NCI-H526 (cell line): ENCODE data around the gene EFCAB9.
A peak's percentile ranks its signal among the peaks of the same experiment; 100 is the strongest.
"Not testable (repeated sequence)": the region's sequence is repeated elsewhere in the genome, so short reads cannot be mapped to it uniquely, and the experiment has no call there.

Source experiments
- DNase-seq, 2 experiments: peaks; one replicate each; lab custom pipeline; 2025; lab: John Stamatoyannopoulos, UW

EFCAB9 gene

DNA sequence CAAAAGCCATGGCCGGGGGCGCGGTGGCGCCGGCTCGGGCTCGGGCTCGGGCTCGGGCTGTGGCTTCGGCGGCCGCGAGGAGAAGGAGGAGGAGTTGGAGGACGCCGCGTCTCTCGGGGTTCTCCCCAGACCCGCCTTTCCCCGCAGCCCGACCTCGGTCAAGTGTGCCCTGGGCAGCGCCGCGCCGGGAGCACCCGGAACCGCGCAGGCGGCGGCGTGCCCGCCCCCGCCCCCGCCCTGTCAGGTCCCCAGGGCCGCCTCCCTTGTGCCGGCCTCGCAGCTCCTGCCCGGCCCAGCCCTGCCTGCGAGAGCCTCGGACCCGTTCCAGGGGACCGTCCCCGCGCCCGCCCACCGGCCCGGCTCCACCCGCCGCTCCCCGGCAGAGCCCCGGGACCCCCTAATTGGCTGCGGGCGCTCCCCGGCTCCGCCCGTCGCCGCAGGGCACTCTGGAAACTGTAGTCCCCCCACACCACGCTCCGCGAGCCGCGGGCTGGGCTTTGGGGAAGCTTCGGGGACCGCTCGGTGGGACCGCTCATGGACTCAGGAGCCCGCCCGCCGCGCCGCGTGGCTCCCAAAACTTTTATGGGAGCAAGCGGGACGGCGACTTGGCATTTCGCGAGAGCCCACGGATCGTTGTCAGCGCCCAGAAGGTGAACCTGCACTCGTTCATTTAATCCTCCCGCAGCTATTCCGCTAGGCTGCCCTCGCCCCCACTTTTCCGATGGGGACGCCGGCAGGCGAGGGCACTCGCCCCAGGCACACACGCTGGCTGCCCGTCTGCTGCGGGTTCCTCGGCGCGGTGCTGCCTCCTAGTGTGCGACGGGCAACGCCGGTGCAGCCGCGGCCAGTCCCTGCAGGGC, 5.7 kb upstream of the EFCAB9 start, which contains the start of gene STK10:
STK10 (minus strand) TSS at position 192 of the 860 bp plus-strand sequence; CDS start at position 10, 182 bp downstream.
- peak; percentile 71 to 84 for DNase-seq

DNA sequence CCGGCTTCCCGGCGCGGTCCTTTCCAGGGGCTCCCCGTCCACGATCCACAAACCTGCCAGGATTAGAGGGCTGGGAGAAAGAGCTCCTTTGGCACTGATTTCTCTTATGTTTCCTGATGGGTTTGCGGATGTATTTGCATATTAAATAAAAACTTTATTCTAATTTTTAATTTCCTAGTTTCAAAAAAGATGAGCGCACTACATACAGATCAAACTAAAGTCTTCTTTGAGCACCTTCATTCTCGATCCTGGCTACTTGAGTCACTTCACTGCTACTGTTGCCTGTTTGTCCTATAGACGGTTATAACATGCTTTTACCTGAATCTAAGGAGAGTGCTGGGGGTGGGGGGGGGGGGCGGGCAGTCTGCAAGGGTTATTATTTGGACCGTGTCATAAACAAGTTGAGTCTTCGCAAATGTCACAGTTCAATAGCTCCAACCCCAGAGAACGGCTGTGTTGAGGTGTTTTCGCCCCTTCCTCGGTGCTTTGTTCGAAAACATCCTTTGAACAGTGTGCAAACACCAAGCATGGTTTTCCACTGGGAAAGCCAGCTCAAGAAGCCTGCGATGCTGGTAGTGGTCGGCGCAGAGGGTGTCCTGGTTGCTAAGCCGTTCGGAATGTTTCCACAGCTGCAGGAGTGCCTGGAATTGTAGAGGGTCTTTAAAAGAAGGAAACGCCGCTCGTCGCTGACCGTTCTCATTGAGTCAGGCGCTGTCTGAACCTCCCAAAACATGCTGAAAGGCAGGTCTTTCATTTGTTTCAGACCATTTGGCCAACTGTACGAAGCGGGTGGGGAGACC, 4.9 kb upstream of the EFCAB9 start:
- no peak for DNase-seq

DNA sequence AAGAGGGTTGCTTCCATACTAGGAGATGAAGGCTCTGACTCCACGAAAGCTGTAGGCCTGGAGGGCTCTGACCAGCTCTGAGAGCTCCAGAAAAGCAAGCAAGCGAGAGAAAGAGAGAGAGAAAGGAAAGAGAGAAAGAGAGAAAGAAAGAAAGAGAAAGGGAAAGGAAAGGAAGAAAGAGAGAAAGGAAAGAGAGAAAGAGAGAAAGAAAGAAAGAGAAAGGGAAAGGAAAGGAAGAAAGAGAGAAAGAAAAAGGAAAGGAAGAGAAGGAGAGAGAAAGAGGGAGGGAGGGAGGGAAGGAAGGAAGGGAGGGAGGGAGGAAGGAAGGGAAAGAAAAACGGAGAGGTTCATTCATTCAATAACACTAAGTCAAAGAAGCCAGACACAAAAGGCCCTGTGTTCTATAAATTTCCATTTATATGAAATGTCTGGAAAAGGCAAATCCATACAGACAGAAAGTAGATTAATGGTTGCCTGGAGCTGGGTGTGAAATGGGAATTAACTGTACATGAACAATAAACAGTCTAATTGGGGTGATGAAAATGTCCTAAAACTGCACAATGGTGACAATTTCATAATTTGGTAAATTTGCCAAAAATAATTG, 4.2 kb upstream of the EFCAB9 start:
- DNase-seq, result no peak

DNA sequence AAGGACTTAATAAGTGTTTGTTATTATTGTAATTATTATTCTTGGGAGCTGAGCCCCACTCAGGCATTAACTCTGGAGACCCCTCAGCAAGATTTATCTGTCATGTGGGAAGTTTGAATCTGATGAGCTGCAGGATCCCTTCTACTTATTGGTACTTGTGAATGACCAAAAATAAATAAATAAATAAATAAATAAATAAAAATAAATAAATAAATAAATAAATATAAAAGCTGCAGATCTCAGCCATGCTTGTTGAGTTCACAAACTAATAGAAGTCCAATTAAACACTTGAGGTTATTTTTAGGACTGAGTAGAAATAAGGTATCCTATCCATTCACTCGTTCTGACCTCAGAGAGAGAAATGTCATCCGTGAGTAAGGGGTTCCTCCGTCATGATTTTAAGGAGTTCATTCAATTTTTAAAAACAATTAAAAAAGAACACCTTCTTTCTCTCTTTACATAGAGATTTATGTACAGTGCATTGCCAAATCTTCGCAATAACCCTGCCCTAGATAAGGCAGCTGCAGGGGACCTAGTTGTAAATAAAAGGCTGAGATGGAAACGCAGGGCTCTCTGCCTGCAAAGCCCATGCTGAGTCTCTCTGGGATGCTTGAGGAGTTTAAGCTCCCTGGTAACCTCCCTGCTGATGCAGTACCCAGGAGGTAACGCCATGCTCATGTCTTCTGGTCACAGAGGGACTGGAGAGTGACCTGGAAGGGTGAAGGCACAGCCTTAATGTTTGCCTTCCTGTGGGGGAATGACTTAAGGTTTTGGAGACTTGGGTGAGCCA, 1.2 kb downstream of the EFCAB9 start:
- no peak for DNase-seq

DNA sequence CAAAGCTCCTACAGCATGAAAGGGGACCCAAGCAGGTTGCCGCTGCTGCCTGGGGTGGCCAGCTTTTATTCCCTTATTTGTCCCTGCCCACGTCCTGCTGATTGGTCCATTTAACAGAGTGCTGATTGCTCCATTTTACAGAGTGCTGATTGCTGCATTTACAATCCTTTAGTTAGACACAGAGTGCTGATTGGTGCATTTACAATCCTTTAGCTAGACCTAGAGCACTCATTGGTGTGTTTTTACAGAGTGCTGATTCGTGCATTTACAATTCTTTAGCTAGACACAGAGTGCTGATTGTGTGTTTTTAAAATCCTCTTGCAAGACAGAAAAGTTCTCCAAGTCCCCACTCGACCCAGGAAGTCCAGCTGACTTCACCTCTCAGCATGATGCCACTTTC, 3.8 kb downstream of the EFCAB9 start:
- DNase-seq, result not testable (repeated sequence)

DNA sequence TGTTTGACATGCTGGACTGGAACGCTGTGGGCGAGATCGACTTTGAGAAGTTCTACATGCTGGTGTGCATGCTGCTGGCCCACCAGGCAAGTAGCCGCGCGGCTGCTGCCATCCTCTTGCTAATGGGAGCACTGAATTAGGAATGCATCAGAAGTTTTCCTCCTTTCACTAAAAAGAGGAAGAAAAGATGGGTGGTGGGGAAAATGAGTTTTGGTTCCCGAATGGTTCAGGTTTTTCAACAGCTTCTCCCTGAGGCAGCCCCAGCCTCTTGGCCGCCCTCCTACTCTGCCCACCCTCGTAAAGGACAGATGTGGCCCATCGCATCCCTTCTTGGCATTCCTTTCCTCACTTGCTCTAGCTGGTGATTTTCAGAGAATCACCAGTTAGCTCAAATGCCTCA, 5.5 kb downstream of the EFCAB9 start:
- no peak for DNase-seq

DNA sequence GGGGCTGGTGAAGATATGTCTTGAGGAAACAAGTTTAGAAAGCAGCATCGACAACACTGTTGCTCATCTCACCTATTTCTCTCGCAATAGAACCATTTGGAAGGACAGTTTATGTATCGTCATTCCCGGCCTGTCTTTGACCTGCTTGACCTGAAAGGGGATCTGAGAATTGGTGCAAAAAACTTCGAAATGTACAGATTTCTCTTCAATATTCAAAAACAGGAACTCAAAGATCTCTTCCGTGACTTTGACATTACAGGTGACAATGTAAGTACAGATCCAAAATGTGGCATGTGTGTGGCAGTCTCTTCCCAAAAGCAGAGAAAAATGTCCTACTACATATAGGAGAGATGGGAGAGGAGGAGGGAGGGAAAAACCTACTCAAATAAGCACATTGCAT, 6.5 kb downstream of the EFCAB9 start:
- no peak for DNase-seq

DNA sequence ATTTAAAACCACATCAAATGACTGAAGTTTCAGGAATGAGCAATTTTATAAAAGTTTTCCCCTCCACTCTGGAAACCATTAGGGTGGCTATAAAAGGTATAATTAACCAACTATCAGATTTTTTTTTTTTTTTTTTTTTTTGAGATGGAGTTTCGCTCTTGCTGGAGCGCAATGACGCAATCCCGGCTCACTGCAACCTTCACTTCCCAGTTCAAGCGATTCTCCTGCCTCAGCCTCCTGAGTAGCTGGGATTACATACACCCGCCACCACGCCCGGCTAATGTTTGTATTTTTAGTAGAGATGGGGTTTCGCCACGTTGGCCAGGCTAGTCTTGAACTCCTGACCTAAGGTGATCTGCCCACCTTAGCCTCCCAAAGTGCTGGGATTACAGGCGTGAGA, 12.0 kb downstream of the EFCAB9 start:
- DNase-seq, result not testable (repeated sequence)

DNA sequence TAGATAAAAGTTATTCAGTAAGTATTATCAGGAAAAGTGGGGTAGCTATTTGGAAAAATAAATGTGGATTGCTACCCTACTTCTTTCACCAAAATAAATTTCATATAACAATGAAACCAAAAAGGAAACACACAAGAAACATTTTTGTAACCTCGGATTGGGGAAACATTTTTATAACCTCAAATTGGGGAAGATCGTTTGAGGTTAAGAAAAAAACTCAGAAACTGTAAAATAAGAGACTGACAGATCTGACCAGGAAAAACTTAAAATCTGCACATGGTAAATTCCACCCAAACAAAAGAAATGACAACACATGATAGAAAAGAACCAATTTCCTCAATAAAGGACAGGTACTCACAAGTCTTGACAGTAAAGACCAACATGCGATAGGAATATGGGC, 13.5 kb downstream of the EFCAB9 start:
- DNase-seq, result no peak

DNA sequence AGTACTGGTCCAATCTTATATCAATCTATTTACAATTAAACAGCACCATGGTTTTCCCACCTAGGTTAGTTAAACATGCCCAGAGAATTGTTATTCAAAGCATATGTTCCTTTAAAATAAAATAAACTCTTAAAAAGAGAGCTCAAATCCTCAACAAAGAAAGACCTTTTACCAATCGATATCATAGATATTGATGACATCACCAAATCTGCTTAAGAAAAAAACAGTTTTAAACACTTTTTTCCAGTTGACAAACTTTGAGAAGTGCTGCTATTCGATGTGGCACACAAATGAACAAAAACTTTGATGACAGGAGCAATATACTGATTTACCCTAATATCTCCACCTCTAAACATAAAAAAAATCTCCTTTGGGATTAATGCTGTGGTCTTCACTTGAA, 15.7 kb downstream of the EFCAB9 start:
- DNase-seq, result no peak

DNA sequence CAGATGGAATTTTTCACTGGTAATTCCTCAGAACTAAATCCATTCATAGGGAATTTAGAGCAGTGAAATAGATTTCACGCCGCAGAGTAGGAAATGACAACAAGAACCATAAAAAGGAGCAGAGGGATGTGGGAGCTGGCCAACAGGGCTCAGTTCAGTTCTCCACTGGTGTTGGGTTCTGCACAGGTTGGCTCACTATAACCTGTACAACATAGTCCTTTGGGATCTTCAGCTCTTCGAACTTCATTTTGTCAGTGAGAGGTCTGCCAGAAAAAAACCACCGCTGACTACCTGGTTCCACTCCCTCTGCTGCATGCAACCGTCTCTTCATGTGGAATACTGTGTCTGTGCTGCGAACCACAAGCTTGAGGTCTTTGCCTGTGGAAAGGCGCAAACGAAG, 17.7 kb downstream of the EFCAB9 start:
- no peak for DNase-seq

DNA sequence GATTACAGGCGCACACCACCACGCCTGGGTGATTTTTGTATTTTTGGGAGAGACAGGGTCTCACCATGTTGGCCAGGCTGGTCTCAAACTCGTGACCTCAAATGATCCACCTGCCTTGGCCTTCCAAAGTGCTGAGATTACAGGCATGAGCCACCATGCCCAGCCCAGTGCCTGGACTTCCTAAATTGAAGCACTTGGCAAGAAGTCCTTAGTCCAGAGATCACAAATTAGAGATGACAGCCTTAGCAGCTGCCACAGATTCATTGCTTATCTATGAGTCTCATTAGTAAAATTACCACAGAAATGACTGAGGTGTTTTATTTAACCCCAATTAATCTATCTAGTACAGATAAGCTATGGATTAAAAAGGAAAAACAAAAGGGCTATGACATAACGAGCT, 19.2 kb downstream of the EFCAB9 start:
- no peak for DNase-seq

DNA sequence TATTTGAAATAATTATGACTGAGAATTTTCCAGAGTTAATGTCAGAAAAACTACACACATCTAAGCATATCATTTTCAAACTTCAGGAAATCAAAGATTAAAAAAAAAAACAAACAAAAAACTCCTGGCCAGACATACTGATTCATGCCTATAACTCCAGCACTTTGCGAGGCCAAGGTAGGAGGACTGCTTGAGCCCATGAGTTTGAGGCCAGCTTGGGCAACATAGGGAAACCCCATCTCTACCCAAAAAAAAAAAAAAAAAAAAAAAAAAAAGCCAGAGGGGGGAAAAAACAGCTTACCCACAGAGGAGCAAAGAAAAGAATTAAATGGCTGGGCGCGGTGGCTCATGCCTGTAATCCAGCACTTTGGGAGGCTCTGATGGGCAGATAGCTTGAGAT, 22.4 kb downstream of the EFCAB9 start:
- DNase-seq, result no peak

DNA sequence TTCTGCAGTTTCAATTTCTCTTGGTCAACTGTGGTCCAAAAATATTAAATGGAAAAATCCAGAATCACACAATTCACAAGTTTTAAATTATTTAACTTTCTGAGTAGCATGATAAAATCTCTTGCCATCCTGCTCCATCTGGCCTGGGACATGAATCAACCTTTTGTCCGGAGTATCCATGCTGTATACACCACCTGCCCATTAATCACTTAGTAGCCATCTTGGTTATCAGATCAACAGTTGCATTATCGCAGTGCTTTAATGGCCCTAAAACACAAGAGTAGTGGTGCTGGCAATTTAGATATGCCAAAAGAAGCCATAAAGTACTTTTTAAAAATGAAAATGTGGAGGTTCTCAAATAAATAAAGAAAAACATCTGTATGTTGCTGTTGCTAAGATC, 25.3 kb downstream of the EFCAB9 start:
- no peak for DNase-seq

DNA sequence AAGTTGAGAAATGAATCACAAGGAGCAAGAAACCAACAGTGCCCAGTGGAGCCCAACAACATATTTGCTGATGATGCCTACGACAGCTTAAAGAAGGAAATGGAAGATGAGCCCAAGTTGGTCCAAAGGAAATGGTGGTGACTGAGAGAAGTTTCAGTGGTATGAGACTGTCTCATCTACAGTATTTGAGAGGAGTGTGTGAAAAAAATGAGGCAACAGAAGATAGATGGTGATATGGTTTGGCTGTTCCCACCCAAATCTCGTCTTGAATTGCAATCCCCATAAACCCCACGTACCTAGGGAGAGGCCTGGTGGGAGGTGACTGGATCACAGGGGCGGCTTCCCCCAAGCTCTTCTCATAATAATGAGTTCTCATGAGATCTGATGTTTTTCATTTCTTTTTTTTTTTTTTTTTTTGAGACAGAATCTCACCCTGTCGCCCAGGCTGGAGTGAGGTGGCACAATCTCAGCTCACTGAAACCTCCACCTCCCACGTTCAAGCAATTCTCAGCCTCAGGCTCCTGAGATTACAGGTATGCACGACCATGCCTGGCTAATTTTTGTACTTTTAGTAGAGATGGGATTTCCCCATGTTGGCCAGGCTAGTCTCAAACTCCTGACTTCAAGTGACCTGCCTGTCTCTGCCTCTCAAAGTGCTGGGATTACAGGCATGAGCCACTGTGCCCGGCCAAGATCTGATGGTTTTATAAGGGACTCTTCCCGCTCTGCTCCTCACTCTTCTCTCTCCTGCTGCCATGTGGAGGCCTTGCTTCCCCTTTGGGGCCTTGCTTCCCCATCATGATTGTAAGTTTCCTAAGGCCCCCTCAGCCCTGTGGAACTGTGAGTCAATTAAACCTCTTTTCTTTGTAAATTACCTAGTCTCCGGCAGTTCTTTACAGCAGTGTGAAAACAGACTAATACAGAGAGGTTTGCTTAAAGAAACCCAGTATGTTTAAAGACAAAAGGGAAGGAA, 30.2 kb downstream of the EFCAB9 start:
- no peak for DNase-seq

DNA sequence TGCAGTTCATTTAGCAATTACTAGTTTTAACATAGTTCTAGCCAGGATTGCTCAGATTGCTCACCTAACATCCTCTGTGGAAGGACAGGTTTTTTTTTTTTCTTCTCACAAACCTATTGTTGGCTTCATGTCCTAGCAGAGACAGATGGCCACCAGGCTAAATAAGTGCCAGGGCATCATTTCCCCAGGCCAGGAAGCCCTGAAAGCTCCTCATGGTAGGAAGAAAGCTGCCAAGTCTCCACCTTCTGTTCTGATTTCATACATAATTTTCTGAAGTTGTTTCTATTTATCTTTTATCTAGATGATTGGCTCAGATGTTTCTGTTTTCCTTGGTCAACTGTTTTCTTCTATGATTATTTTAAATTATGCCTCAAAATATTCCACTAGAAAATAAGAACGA, 31.0 kb downstream of the EFCAB9 start:
- DNase-seq, result no peak

DNA sequence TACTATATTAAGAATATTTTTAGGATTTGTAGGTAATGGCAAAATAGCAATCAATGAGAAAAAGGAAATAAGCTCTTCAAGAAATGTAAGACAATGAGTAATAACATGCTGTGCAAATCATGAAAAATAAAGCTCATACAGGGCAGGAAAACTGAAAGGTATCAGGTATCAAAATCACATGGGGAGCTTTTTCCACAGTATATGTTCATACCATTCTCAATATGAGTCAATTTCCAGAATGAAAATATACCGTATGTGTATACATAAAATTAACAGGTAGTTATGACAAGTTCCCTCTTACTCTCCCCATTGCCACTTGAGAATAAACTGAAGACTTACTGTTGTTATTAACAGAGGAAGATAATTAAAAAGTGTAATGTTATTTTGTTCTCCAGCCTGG, 35.9 kb downstream of the EFCAB9 start:
- no peak for DNase-seq

DNA sequence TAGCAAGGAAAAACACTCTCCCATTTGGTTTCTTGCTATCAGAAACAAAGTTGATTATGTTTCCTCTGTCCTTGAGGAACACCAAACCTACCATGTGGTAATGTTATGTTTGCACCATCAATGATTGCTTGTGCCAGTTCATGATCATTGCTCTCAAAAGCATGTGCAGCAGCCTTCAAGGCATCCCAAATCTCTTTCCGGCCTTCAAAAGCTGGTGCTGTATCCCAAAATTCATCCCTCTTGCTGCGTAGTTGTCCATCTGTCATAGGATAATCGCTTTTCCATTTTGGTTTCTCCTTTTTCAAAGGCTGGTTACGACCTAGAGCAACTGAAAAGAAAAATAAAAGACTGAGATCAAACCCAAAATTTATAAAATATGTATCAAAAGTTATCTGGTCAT, 40.1 kb downstream of the EFCAB9 start:
- DNase-seq, result no peak

DNA sequence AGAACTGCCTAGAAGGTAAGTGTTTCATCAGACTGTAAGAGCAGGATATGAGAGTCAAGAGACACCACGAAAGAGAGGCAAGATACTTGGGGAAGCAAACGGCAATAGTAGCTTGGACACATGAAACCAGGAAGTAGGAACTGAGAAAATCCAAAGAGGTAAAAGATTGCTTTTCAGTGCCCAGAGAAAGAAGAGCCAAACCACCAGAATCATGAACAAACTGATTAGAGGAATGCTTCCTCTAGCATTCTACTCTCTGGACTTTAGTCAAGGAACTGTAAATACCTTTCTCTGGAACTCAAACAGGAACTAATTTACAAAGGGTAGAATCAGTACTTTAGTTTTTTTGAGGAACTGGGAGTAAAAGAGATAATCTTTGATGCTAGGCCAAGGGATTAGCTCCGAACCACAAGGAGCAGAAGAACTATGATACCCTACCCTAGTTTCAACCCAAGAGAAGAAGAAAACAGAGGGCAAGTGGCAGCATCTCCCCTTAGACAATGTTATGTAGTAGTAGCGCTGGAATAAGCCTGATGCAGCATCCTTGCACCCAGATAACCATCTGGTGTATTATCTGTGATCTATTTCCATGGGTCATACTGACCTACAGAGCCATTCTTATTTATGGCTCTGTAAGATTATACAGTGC, 41.3 kb downstream of the EFCAB9 start:
- DNase-seq, result no peak
